Endothelial cell of umbilical vein (primary cell): Measurements from ENCODE around the gene BTN2A1. TPM values are rescaled to one million over a fixed set of nuclear protein-coding genes. Genes with fewer than 3 reads are reported as not detected.

ENCODE experiments used
- BruUV-seq: library from RNA; stranded (reverse); fragments of 400-500 nt; replicated peaks from 2 replicates; lab custom pipeline; 2021; lab: Mats Ljungman, UMichigan
- CTCF ChIA-PET: fragments of 300-600, 350-600 bp; sonication (Branson Sonifier 250); formaldehyde crosslinking; loops from one replicate; lab custom pipeline; 2021; ENCODE audit warnings: antibody characterized with exemption, inconsistent platforms; lab: Charles Lee
- POLR2A ChIA-PET: fragments of 300-600, 350-600 bp; sonication (Branson Sonifier 250); formaldehyde crosslinking; loops from one replicate; lab custom pipeline; 2021; ENCODE audit warnings: antibody characterized with exemption, inconsistent platforms; lab: Charles Lee
- DNase-seq: peaks from one replicate; pipeline ENCODE4 v3.0.0-alpha.2; 2011; ENCODE audit warnings: low read depth, low spot score
- FAIRE-seq: peaks from 2 replicates; lab custom pipeline; 2011; peaks lifted over from hg19 to GRCh38; lab: Jason Lieb, UNC
- H2AFZ ChIP-seq: 2 replicates; pipeline ENCODE4 v1.6.0; 2012; ENCODE audit warnings: low read depth, low read length, control low read depth, inconsistent platforms
- H3K27ac ChIP-seq: 2 replicates; pipeline ENCODE4 v1.5.1; 2011; ENCODE audit warnings: low read depth, mild to moderate bottlenecking, control low read depth, low read length, moderate library complexity; ENCODE audit not compliant: insufficient read depth
- H3K27me3 ChIP-seq, 2 experiments: 2 replicates each; pipeline versions ENCODE4 v1.6.0 to v1.6.1; 2011; ENCODE audit warnings: low read length in 2 of 2, mixed read lengths in 1 of 2; ENCODE audit not compliant: control insufficient read depth in 2 of 2, insufficient read depth in 2 of 2
- H3K36me3 ChIP-seq, 2 experiments: 2 replicates in 1 of 2; 3 replicates in 1 of 2; pipeline ENCODE4 v1.5.1; 2011; ENCODE audit warnings: low read length in 2 of 2, mild to moderate bottlenecking in 1 of 2, moderate library complexity in 1 of 2; ENCODE audit not compliant: control insufficient read depth in 2 of 2, insufficient read depth in 2 of 2; ENCODE audit errors: extremely low read depth in 1 of 2
- H3K4me1 ChIP-seq: 3 replicates; pipeline ENCODE4 v1.5.1; 2011; ENCODE audit warnings: mild to moderate bottlenecking, low read length; ENCODE audit not compliant: control insufficient read depth, insufficient read depth; ENCODE audit errors: extremely low read depth
- H3K4me2 ChIP-seq: 2 replicates; pipeline ENCODE4 v1.6.1; 2011; ENCODE audit warnings: low read length, control low read depth, mixed read lengths; ENCODE audit not compliant: insufficient read depth
- H3K4me3 ChIP-seq, 3 experiments: fragments of 200-600 bp in 1 of 3; sonication (generic), shearing (Covaris generic) in 1 of 3; replicated peaks in 1 of 3; 2 replicates each; pipeline ENCODE4 v1.5.1; 2011 to 2016; ENCODE audit warnings: control low read depth in 3 of 3, low read length in 3 of 3, mild to moderate bottlenecking in 2 of 3, inconsistent platforms in 1 of 3, low read depth in 1 of 3, moderate library complexity in 1 of 3; ENCODE audit not compliant: insufficient read depth in 1 of 3
- H3K79me2 ChIP-seq: 2 replicates; pipeline ENCODE4 v1.6.0; 2012; ENCODE audit warnings: low read length, inconsistent platforms; ENCODE audit not compliant: control insufficient read depth, insufficient read depth
- H3K9ac ChIP-seq: replicated peaks from 2 replicates; pipeline ENCODE3; 2011; ENCODE audit warnings: low read length, control low read depth; ENCODE audit not compliant: insufficient read depth; ENCODE audit errors: extremely low read depth
- H3K9me1 ChIP-seq: replicated peaks from 3 replicates; pipeline ENCODE4 v1.6.0; 2011; ENCODE audit warnings: mild to moderate bottlenecking, low read length; ENCODE audit not compliant: control insufficient read depth, insufficient read depth; ENCODE audit errors: extremely low read depth
- H3K9me3 ChIP-seq: replicated peaks from 2 replicates; pipeline ENCODE4 v1.5.1; 2012; ENCODE audit warnings: low read length, inconsistent platforms; ENCODE audit not compliant: control insufficient read depth, insufficient read depth
- H4K20me1 ChIP-seq: replicated peaks from 2 replicates; pipeline ENCODE3; 2011; ENCODE audit warnings: mild to moderate bottlenecking, low read length; ENCODE audit not compliant: control insufficient read depth, insufficient read depth; ENCODE audit errors: extremely low read depth
- CTCF ChIP-seq, 2 donors: IDR thresholded peaks; 1 replicate in 1 of 2; 2 replicates in 1 of 2; pipeline ENCODE4 v1.5.1; 2011; ENCODE audit warnings: low read length in 2 of 2, mild to moderate bottlenecking in 2 of 2, moderate library complexity in 2 of 2, control low read depth in 1 of 2, inconsistent platforms in 1 of 2, low read depth in 1 of 2; ENCODE audit not compliant: insufficient read depth in 1 of 2; ENCODE audit errors: extremely low read depth in 1 of 2
- EZH2 ChIP-seq: IDR thresholded peaks from 2 replicates; pipeline ENCODE4 v1.6.1; 2012; ENCODE audit warnings: borderline replicate concordance, low read depth, mild to moderate bottlenecking, moderate library complexity, low read length, inconsistent platforms; ENCODE audit not compliant: severe bottlenecking
- FOS ChIP-seq: IDR thresholded peaks from 2 replicates; pipeline ENCODE4 v1.6.1; 2011; ENCODE audit warnings: mild to moderate bottlenecking, low read length, moderate library complexity, borderline replicate concordance; ENCODE audit not compliant: insufficient read depth
- GATA2 ChIP-seq: IDR thresholded peaks from 2 replicates; pipeline ENCODE4 v1.7.0; 2011; ENCODE audit warnings: low read depth, mild to moderate bottlenecking, moderate library complexity, mixed read lengths, low read length; ENCODE audit not compliant: insufficient read length, insufficient read depth
- JUN ChIP-seq: IDR thresholded peaks from 2 replicates; pipeline ENCODE4 v1.6.1; 2011; ENCODE audit warnings: borderline replicate concordance, low read depth; ENCODE audit not compliant: insufficient read length, insufficient read depth
- MAX ChIP-seq: IDR thresholded peaks from 2 replicates; pipeline ENCODE4 v1.6.1; 2011; ENCODE audit not compliant: insufficient read depth, insufficient read length
- MYC ChIP-seq: IDR thresholded peaks from one replicate; pipeline ENCODE4 v1.6.1; 2011; ENCODE audit warnings: mild to moderate bottlenecking, low read depth, low read length
- POLR2A ChIP-seq: IDR thresholded peaks from 2 replicates; pipeline ENCODE4 v1.6.1; 2012; ENCODE audit warnings: low read depth, mild to moderate bottlenecking, control low read depth, low read length
- POLR2AphosphoS5 ChIP-seq: IDR thresholded peaks from 2 replicates; pipeline ENCODE4 v1.6.1; 2012; ENCODE audit warnings: low read depth, mild to moderate bottlenecking, control low read depth, low read length, moderate library complexity; ENCODE audit not compliant: insufficient read depth
- dilution Hi-C: fragments of 300-500 bp; cut with MboI; formaldehyde crosslinking; loops from one replicate; pipeline ENCODE4 v1.15.0; 2019; ENCODE audit warnings: low sequenced_read_pairs; ENCODE audit not compliant: extremely low pct_ligation_motif_present
- intact Hi-C: fragments of 100-400 bp; cut with micrococcal nuclease; formaldehyde crosslinking; loops from one replicate; pipeline ENCODE4 v1.10.0; 2022
- polyA plus RNA-seq, 4 experiments: library from polyadenylated mRNA; depleted of rRNA in 3 of 4; stranded (reverse) in 3 of 4; unstranded in 1 of 4; fragments of >200 nt; gene quantifications; 2 replicates each; pipeline versions ENCODE4 v1.2.1 to v1.2.3, GENCODE V29; 2011 to 2012; ENCODE audit warnings: missing spikeins in 1 of 4
- total RNA-seq: library from RNA; stranded (reverse); gene quantifications from 2 replicates; pipeline ENCODE4 v1.2.3, GENCODE V29; 2021

The BTN2A1 gene
- total and polyA plus RNA-seq, 2 donors (not counting 3 experiments of a cell fraction or from before 2014, with no cell fraction given): 25.1 to 31.9 TPM

- H2AFZ ChIP-seq: peak overlapping the region; percentile 49
- BruUV-seq: TSS peak; percentile 92
- FAIRE-seq: peak; percentile 98
Measured at GRCh38 chr6:26473758-26474438, 16.1 kb downstream of the BTN2A1 start.

More at GRCh38 chr6:26473758-26474438, 16.1 kb downstream of the BTN2A1 start:
- peak; percentile 57 for TF ChIP-seq POLR2AphosphoS5
- TF ChIP-seq GATA2: no peak
- TF ChIP-seq EZH2: no peak
- TF ChIP-seq MYC: no peak
- peak; percentile 75 for TF ChIP-seq POLR2A
- TF ChIP-seq FOS: no peak
- TF ChIP-seq CTCF (IDR thresholded peaks at IDR 0.05; ENCODE audit: extremely low read depth in 1 of 2, insufficient read depth in 1 of 2, low read depth in 1 of 2, low read length in 2 of 2): no peak
- peak; percentile 24 for TF ChIP-seq JUN
- peak; percentile 35 for TF ChIP-seq MAX
- intact Hi-C loops: loop anchor here (1.0 to 2.0 kb wide), 5 partner anchors 15 to 64 kb away; partner anchors contain the start of genes BTN2A1 and HMGN4
- Histone ChIP-seq H3K36me3 (peaks cover 2 to 3% of the 10 kb centered on the region in 2 experiments), H3K79me2 (no peaks in the 10 kb centered on the region), H3K4me1 (peaks cover 23% of the 10 kb centered on the region), H3K9me3 (no peaks in the 10 kb centered on the region), H3K4me3 (peak overlapping the region; percentile 35 to 73 (median 39)), H3K27me3 (no peaks in the 10 kb centered on the region), H3K27ac (peak overlapping the region; percentile 90), H3K9ac (peak overlapping the region; percentile 90), H3K4me2 (peak overlapping the region; percentile 97), H4K20me1 (no peaks in the 10 kb centered on the region), H3K9me1 (no peaks in the 10 kb centered on the region)
- dilution Hi-C loops: no loop called here
- ChIA-PET POLR2A (interaction anchor here (0.8 to 1.2 kb wide), 4 partner anchors 20 to 59 kb away, joined by 3 to 4 read pairs (median 4); no protein-coding TSS in a partner anchor), CTCF (interaction anchor here (0.7 to 1.8 kb wide), 10 partner anchors 9 to 135 kb away, joined by 3 to 12 read pairs (median 4); no protein-coding TSS in a partner anchor)
- DNase-seq: peak; percentile 98
